ENCODE results near the gene EYS.
"Not testable (repeated sequence)": the region's sequence is repeated elsewhere in the genome, so short reads cannot be mapped to it uniquely, and the experiment has no call there.

EYS gene

GRCh38 chr6:63800386-63800785, 1906.6 kb downstream of the EYS start:
- DNase-seq, result not testable (repeated sequence)

- no peak for DNase-seq
Observed at GRCh38 chr6:63799813-63800212, 1907.2 kb downstream of the EYS start.

DNA sequence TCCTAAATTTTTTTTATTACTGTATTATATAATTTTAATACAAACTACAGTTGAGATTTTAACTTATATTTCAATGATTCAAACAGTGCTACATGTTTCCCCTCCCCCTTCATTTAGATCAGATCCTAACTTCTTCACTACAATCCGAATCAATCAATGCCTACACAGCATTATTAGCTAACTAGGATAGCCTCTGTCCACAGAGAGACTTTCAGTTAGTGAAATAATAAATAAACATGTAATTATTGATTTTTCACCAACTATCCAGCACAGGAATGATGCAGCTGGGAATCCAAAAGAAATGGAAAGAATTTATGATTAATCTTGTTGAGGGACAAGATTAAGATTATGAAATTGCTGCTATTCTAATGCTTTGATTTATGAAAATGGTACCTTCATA, 1907.7 kb downstream of the EYS start:
- DNase-seq, result no peak

DNA sequence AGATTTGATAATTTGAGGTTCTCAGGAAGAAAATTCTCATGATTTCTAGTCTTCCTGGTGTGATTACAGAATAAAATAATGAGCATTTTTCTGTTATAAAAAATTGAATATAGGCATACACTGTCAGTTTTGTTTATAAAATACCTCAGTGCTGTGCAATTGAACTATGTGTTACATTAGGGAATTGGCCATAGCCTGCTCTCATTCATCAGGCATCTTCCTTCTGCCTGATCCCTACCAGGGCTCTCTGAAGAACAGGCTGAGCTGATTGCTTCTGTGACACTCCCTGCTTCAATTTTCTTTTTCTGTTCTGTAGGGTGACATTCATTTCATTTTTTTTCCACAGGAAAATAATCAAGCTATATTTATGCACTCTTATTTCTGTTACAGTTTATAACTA, 1908.6 kb downstream of the EYS start:
- DNase-seq, result no peak

DNA sequence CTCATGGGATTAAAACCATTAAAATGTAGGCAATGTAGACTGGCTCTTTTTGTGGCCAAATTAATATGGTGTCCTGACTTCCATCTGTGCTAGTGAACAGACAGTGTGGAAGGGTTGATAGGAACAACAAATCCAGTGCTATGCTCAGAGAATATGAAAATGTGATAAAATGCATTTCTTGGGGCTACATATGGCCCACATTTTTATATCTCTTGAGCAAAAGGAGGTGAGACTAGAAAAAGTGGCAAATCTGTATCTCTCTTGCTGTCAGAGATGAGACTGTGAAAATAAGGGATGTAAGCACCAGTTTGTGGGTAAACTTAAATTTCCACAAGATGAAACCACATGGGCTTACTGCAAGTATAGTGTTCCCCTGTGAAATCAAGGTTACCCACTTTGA, 1909.3 kb downstream of the EYS start:
- no peak for DNase-seq

DNA sequence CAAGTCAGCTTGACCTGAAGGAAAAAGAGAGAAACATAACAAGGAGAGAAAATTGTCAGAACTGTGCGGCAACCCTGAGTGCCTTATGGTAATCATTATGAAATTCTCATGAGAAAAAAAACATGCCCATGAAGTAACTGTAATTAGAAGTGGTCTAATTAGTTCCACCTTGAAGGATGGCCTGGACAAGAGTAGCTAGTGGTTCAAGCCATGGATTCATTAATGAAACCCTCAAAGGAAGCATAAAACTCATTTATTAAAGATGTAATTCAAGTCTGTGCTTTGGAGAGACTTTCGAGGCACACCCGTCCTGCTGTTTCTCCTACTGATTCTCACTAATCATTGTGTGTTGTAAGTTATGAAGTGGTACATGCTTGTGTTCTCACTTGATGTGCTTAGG, 1911.2 kb downstream of the EYS start:
- DNase-seq, result no peak

DNA sequence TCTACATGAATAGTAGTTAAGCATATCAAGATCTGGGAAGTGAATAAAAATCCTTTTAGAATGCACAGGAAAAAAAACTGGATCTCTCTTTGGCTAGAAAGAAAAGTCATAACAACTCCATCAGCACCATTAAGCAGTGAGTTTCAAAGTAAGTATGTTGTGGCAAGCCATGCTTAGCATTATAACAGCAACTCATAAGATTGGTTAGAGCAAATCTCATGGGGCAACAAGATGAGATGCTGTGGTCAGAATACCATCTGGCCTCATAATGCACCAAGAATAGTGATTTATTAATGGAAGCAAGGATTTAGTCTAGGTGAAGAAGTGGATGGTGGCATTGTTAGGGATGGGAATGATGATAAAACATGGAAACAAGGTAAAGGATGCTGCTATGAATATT, 1912.0 kb downstream of the EYS start:
- no peak for DNase-seq

DNA sequence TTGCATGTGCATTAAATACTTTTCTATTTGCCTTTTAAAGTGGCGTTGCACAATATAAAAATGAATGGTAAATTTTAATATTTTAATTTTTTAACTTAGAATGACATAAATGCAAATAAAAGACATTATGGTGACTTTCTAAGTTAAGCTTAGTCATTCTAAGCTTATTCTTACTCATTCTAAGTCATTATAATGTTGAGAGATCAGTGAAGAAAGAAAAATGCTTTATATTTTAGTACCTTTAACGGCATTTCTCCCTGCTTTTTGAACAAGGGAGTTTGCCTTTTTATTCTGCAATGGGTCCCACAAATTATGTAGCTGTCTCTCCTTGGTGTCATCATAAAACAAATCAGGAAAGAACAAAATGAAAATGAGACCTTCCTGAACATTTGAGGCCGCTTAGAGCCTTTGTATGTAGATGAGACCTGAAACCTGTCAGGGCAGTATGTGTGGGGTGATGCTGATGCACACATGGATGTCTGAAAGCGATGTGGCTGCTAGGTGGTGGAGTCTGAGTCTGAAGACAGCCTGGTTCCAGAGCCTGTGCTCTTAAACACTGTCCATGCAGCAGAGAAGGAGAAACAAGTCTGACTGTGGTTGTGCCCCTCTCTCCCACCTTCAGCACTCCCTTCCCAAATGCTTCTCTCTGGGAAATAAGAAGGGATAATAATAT, 1913.4 kb downstream of the EYS start:
- no peak for DNase-seq

- DNase-seq, result no peak
Observed at GRCh38 chr6:63792736-63793464, 1914.1 kb downstream of the EYS start.

DNA sequence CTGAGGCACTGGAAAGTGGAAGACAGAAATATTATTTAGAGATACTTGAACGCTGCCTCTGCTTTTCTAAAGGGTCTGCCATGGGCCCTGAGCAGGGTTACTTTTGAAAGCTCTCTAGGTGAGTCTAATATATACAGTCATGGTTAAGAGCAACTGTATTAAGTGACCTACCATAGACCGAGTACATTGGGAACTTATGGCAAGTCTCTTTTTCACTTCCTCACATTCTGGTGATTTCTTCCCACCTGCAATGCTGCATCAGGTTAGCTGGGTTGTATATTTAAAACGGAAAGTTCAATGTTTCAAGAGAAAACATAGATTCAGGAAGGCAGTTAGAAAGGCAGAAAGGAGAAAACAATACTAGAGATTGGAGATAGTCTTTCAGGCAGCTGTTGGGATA, 1916.7 kb downstream of the EYS start:
- no peak for DNase-seq

- no peak for DNase-seq
Observed at GRCh38 chr6:63789699-63790098, 1917.3 kb downstream of the EYS start.

- no peak for DNase-seq
Observed at GRCh38 chr6:63788569-63788968, 1918.5 kb downstream of the EYS start.

GRCh38 chr6:63787021-63787420, 1920.0 kb downstream of the EYS start:
- no peak for DNase-seq

DNA sequence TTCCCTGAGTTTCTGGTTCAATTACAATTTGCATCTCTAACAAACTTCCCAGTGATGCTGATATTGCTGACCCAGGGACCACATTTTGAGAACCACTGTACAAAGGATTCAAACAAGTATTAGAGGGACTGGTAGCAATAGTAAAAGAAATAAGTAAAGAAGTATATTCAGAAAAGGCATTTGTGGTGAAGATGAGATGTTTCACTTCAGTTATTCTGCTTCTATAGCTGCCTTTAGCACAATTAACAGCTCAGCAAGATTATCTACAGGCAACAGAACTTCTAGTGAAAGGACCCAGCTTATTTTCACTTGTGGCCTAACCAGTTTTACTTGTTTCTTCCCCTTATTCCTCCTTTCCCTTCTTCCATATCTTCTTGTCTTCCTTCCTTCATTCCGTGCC, 1922.0 kb downstream of the EYS start:
- DNase-seq, result no peak

DNA sequence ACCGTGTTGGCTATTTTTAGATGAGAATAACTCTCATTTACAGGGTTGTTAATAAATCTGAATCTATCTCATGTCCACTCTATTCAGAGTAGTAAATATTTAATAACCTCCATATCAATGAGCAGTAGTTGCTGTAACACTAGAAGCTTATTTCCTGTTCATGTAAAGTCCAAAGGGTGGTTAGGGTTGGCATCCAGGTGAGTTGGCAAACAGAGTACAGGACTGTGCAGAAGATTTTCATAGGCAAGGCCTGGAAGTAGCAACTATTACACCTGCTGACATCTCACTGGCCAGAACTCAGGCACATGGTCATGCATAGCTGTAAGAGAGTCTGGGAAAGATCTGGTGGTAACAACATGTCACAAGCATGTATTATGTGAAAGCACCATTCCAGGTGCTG, 1923.9 kb downstream of the EYS start:
- no peak for DNase-seq

DNA sequence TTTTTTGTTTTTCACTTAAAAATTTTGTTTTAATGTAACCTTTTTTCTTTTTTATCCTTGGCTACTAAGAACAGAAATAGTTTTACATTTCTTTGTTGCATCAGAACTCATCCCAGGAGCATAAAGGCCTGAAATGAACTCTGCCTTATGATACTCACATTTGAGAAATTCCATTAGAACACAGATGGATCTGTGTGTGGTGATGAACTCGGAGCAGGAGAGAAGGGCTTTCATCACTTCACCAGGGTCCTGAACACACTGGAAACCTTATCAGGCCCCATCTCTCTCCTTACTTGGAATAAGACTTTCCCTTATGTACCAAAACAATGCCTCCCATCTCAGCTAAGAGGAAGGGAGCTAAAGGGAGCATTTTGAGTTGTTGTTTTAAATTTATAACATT, 1932.1 kb downstream of the EYS start:
- no peak for DNase-seq

DNA sequence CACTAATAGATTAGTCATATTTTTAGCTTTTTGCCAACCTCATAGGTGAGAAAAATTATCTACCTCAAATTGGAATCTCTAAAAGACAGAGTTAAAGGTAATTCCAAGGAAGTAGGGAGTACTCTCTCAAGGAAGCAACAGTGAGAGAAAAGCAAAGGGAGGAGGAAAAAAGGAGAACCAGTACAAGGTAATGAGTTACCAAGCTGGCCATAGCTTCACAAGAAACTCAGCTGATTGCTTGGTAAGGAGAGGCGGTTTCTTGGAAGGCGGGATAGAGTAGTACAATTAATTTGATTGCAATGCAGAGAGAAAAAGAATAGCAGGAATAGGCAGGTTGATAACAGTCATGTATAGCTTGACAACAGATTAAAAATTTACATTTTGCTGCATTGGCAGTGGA, 1933.8 kb downstream of the EYS start:
- DNase-seq, result no peak

- no peak for DNase-seq
Observed at GRCh38 chr6:63765828-63766227, 1941.2 kb downstream of the EYS start.

- peak; percentile 32 for DNase-seq
Observed at GRCh38 chr6:63764318-63764916, 1942.6 kb downstream of the EYS start.

DNA sequence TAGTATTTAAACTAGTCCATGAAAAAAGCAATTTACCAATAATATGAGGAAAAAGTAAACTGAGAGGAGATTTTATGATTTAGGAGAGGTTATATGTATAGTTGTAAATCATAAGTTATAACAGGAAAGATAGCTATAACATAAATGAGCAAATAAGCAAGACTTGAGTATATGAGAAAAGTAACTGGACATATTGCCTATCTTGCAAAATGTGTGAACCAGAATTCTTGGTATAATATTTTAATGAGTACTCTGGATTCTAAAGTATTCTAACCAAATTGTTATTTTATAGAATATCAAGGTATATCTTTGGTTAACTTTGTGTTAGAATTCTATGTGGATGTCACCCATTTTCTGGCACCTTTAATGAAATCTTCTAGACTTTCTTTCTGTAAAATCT, 1946.8 kb downstream of the EYS start:
- no peak for DNase-seq

DNA sequence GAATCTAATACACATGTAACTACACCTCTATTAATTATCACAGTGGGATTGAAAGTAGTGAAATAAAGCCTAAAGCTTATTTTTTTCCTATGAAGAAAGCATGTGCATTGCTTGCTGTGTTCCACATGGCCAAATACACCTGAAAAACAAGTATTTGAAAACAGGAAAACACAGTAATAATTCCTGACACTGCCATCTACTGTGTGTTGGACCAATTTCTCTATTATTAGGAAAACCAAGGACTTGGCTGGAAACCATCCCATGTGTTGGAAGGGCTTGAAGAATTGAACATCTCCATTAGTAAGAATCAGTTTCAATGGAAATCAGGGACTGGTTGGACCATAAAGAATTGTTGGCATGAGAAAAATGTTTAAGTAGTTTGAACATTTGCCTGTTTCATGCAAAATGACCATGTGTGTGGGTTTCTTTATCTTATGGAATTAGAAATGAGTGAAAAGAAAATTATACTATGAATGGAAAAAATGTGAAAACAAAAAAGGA, 1947.4 kb downstream of the EYS start:
- DNase-seq, result no peak

DNA sequence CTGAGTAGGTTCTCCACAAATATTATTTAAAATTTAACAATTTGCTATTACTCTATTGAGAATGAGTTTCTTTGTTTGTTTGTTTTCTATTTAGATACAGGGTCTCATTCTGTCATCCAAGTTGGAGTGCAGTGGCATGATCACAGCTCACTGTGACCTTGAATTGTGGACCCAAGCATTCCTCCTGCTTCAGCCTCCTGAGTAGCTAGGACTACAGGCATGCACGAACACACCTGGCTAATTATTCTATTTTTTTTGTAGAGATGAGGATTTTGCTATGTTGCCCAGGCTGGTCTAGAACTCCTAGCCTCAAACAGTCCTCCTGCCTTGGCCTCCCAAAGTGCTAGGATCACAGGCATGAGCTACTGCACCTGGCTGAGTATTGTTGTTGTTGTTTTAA, 1949.2 kb downstream of the EYS start:
- no peak for DNase-seq

GRCh38 chr6:63757275-63757674, 1949.8 kb downstream of the EYS start:
- not testable (repeated sequence) for DNase-seq

GRCh38 chr6:63750400-63750799, 1956.6 kb downstream of the EYS start:
- no peak for DNase-seq
